ENCODE measurements around the gene MED13L.

GRCh38 chr12:116048879-116049278 lies 228.6 kb downstream of the MED13L start:
- TF ChIP-seq, protein P1, sequence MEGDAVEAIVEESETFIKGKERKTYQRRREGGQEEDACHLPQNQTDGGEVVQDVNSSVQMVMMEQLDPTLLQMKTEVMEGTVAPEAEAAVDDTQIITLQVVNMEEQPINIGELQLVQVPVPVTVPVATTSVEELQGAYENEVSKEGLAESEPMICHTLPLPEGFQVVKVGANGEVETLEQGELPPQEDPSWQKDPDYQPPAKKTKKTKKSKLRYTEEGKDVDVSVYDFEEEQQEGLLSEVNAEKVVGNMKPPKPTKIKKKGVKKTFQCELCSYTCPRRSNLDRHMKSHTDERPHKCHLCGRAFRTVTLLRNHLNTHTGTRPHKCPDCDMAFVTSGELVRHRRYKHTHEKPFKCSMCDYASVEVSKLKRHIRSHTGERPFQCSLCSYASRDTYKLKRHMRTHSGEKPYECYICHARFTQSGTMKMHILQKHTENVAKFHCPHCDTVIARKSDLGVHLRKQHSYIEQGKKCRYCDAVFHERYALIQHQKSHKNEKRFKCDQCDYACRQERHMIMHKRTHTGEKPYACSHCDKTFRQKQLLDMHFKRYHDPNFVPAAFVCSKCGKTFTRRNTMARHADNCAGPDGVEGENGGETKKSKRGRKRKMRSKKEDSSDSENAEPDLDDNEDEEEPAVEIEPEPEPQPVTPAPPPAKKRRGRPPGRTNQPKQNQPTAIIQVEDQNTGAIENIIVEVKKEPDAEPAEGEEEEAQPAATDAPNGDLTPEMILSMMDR (IDR thresholded peaks at IDR 0.05; ENCODE audit: borderline replicate concordance, extremely low read depth, low read length, poor library complexity, severe bottlenecking) = no peak
- TF ChIP-seq EZH2 (IDR thresholded peaks at IDR 0.05; ENCODE audit: borderline replicate concordance, low read depth, low read length, severe bottlenecking) = no peak

Measured in DND-41 (cell line).